HS-27A (cell line): Measurements from ENCODE around the gene ABHD17B.
A peak's percentile ranks its signal among the peaks of the same experiment; 100 is the strongest.
"Not testable (repeated sequence)": the region's sequence is repeated elsewhere in the genome, so short reads cannot be mapped to it uniquely, and the experiment has no call there.

ENCODE experiments used
- DNase-seq: peaks from one replicate; pipeline ENCODE4 v3.0.0-alpha.2; 2012; ENCODE audit warnings: low read depth, missing footprints

Gene ABHD17B

DNA sequence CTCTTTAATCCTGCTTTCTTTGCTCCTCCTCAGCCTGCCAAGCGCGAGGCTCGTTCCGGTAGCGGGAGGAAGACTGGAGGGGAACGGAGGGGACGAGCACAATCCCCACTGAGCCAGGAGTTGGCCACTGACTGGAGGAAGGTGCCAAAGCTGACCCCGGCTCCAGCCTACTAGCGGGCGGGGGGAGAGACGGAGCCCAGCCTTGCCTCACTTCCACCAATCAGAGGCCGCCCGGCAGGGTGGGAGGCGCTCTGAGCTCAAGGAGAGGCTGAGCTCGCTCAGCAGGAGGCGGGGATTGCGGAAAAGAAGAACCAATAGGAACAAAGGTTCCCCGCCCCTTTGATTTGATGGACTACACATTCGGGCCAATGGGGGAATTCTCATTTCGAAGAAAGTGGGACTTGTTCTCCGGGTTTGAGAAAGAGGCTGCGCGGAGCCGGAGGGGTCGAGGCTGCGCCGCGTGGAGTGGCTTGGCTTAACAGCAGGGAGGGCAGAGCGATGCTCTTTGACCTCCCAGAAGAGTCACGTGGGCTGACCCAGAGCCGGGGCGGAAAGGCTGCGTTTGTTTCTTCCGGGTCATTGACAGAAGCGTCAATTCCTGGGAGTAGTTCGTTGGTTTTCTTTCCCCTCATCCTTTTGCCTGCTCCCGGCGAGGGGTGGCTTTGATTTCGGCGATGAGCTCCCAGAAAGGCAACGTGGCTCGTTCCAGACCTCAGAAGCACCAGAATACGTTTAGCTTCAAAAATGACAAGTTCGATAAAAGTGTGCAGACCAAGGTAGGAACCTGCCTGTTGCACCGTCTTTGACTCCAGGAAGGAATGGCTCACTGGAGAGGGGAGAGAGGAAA is at the start of gene ABHD17B, which contains the start of gene C9orf85:
ABHD17B (minus strand) TSS at position 133 of the 847 bp plus-strand sequence. CDS start 36,113 bp downstream, outside the sequence.
C9orf85 (plus strand) TSS at position 579 of the 847 bp plus-strand sequence; CDS start at position 675, 96 bp downstream.
- DNase-seq: peak; percentile 91

DNA sequence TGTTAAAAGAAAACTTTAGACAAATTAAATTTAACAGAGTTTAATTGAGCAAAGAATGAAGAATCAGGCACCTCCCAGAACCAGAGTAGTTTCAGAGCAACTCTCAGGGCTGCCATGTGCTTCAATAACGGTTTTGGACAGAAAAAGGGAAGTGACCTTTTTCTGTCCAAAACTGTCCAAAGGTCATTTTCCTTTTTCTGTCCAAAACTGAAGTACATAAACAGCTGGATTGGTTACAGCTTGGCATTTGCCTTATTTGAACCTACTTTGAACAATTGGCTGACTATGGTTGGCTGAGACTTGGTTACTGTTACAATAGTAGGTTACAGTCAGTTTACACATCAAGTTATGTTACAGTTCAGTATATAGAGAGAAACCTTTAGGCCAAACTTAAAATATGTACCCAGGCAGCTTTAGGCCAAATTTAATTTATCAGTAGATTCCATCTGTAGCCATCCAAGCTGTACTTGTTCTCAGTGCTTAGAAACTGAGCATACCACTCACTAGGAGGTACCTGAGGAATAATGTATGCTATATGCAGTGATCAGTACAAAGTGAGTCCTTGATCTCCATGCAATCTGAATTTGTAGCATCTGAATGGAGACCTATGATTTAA is 44.4 kb upstream of the ABHD17B start:
- no peak for DNase-seq

DNA sequence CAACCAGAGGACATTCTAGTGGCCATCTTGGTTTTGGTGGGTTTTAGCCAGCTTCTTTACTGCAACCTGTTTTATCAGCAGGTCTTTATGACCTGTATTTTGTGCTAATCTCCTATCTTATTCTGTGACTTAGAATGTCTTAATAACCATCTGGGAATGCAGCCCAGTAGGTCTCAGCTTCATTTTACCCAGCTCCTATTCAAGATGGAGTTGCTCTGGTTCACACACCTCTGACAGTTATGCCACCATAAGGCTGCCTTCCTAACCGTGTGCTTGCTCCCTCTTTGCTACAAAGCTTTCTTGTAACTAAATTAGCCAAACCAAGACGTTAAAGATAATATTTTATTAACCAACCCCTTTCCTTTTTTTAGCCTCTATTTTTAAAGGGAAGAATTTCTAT is 43.7 kb upstream of the ABHD17B start:
- not testable (repeated sequence) for DNase-seq

DNA sequence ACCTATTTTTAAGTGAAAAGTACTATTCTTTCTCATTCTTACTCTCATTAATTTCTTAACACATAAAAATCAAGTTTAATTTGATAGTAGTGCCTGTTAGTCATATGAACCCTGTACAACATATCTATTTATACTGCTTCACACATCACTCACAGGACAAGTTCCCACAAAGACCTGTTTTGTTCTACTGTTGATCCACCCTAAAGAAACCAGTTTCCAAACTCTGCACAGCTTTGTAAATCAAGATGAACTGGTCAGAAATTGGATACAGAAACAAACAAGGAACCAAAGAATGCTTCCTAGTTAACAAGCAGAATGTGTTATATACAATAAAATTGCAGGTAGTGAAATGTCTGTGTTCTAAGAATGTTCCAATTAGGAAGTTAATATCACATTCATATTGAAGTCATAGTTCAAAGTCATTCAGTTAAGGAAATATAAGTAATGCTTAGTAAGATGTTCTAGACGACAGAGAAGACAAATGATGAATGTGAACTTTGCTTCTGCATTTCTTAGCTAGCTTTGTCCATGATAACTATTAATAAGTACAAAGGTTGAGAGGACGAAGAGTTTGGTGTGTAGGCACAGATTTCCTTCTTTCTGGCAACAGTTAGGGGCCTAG is 33.9 kb upstream of the ABHD17B start:
- no peak for DNase-seq

DNA sequence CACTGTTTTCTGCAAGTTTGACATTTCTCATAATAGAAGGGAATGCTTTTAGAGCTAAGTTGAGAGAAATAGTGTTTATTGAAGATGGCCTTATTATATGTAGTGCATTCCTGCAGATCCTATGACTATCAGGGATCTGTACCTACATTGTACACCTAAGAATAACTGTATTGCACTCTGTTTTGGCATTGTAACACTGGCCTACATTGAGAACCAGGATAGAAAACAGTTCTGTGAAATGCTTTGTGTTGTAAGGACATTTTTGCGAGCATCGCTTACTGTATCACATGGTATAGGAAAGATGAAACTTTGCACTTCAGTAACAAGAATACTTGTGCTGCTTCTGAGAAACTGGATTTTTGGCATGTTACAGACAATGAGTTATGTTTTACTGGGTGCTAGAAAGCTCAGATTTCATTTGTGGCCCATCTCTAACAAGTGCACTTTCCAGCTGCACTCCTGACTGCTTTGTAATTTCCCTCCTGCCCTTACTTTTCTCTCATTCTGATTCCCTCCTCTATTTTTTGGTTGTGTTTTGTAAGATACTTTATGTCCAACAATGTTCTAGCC is 31.1 kb upstream of the ABHD17B start:
- DNase-seq: no peak

DNA sequence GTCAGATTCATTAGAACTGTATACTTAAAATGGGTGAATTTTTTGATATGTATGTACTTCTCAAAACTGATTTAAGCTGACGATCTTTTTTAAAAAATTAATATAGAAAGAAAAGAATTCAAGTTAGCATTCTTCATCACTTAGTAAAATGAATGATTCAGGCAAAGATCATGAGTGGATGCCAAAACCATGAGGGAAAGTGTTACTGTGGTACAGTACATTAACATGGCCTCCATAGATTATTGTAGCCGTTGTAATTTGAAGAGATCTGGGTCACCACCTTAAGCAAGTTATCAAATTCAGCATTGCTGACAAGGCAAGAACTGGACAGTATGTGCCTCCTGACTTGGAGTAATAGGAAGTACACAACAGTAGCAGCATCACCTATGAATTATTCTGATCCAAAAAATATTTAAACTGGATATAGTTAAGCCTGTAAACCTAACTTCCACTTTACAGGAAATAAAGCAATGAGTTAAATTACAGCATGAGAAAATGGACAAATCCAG is 30.1 kb upstream of the ABHD17B start:
- DNase-seq: no peak

DNA sequence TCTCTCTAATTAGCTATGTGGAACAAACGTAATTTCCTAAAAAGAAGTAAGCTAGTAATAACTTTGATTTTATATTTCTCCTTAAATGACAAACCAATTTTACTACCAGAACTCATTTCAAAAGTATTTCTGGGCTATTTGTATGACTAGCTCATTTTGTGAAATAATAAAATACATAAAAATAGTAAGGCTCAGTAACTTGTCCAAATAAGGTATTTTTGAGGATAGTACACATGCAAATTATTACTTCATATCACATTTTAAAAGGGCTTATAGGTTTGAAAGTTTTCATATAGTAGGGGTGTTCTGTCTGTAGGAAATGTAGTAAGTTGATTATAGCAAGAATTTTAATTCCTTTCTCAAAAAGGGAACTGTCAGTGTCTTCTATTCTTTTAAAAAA is 26.9 kb upstream of the ABHD17B start:
- DNase-seq: no peak

DNA sequence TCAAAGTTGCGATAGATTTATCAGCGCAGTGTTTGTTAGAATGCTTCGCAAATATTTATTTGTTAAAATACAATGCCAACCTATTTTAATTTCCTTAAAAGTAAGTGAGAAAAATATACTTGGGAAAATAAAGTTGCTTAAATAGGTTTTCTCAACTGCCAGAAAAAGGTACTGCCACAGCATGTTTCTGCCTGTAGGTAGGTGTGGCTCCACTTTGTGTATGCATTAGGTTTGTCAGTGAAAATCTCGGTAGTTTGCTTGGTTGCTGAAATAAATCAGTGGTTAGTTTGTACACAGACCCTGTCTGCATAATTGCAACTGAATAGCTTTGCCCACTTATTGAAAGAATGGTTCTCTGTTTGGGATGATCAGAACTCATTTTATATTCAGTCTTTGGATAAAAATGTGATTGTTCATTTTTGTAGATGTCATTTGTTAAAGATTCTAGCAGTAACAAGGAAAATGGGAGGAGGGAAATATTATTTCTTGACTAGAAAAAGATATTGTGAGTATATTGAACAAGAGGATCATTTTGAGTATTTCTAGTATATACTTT is 26.2 kb upstream of the ABHD17B start:
- no peak for DNase-seq

DNA sequence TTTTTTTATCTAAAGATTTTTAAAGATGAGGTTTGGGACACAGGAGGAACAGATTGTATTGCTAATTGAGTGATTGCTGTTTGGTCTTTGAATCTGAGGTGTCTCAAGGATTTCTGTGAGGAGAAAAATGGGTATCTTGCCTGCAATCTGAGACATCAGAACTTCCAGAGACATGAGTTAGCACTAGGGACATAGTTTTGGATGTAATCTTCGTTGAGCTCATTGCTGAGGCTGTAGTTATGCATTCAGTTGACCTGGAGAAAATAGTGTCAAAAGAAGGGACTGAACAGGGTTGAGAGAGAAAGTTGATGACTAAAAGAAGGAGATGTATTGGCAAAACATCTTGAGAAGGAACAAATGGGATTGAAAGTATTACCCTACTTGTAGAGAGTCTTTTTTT is 25.1 kb upstream of the ABHD17B start:
- no peak for DNase-seq

DNA sequence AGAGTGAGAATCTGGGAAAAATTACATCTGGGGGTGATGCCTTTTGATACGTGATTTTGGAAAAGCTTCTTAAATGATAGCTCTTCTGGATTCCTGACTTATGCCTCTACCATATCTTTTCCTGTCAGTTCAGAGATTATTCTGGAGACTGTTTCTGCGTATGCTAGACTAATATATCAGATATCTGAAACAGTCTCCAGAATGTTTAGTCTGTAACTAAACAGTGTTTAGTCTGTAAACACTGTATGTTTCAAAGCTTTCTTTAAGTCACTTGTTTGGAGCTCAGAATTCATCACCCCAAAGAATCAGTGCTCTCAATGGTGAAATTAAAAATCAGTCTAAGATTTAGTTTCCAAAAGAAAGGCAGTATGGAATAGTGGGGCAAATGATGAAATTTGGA is 20.2 kb upstream of the ABHD17B start:
- DNase-seq: no peak

DNA sequence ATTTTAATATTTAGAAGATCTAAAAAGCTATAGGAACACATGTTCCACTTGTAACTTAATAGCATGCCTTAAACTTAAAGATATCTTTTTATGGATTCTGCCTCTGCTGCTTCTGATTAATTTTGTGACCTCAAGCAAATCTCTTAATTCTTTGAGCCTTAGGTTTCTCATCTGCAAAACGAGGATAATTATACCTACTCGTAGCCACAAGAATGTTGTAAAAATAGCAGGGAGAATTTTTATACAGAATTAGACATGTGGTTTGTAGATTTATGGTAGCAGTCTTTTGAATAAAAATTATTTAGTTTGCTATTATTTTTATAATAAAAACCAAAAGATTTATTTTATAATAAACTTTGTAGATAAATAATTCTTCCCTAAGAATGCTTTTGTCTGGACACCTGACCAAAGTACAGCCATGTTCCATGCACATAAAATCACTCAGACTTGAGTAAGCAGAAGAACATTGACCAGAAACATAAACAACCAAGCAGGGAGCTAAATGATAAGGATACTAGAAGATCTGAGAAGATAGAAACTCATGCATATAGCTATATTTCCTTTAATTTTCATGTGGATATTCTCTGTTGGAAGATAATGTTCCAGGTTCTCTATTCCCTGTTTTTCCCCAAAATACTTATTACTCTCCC is 18.9 kb upstream of the ABHD17B start:
- no peak for DNase-seq

DNA sequence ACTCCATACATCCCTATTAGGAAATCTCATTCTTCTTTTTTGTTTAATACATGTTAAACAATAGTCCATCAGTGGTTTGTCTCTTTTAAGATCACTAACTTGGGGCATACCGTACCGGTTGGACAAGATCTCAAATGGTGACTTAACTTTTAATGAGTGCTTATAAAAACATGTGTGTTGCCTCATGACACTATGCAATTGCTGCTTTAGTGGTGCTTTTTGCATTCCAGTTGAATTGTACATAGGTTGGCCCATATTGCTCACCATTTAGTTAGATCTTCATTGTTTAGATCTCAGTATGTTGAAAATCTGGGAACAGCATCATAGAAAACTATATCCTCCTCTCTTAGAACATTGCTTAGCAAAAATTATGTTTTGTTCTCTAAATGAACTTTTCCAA is 18.2 kb upstream of the ABHD17B start:
- DNase-seq: no peak

DNA sequence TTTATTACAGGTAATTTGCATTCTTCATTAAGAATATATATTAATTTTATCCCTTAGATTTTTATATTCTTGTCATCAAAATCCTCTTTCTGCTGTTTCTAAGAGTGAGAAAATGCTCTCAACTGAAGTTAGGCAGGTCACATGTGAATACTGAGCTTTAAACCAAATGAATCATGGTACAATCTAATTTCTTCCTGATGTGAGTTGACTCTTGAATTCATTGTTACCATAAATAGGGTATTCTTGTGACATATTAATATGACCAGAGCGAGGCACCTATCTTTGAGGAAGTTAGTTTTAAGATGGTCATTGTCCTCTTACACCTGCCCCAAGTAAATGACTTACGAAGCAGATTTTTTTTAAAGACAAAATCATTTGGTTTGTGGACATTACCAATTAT is 17.8 kb upstream of the ABHD17B start:
- no peak for DNase-seq

DNA sequence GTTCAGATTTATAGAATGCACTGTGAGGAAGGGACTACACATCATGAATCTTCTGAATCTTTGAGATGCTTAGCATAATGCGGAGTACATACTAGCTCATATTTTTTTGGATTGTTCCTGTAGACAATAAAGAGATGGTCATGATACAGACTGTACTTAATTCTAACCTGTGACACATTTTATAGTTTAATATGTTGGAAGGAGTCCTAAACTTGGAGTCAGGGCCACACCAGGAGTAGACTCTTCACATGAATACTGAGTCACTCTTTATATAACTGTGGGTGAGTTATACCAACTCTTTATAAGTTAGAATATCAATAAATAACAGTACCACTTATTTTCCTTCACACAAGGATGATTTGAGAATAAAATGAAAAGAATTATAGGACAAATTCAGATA is 17.4 kb upstream of the ABHD17B start:
- no peak for DNase-seq

DNA sequence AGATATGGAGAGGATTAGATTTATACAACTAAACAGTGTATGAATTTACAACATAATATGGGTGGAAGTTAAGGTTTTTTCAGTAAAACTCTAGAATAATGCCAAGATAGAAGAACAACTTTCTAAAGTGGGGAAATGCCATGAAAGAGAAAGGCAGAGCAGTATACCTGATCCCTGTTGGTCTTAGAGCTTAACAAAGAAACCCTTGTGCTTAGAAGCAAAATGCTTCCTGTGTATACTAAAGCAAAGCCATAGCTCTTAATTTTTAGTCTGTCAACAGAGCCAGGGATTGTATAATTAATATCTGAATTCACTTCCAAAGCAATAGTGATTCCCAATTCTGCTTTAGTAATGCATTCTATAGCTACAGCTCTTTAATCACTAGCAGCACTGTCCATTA is 14.8 kb upstream of the ABHD17B start:
- no peak for DNase-seq

DNA sequence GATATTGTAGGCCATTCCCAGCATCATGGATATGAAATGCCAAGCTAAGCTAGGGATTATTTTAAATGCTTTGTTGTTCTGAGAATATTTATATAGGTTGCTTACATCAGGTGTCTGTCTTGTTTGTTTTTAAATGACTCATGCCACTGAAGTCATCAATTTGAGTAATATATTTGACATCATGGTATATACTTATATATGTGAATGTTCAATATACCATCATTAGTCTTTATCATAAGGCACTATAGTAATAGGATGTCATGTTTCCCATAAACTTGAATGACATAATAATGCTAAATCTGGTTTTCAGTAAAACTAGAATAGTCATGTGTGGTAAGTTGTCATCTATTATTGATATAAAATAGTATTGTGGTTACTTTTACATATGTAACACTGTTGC is 13.6 kb upstream of the ABHD17B start:
- DNase-seq: no peak

DNA sequence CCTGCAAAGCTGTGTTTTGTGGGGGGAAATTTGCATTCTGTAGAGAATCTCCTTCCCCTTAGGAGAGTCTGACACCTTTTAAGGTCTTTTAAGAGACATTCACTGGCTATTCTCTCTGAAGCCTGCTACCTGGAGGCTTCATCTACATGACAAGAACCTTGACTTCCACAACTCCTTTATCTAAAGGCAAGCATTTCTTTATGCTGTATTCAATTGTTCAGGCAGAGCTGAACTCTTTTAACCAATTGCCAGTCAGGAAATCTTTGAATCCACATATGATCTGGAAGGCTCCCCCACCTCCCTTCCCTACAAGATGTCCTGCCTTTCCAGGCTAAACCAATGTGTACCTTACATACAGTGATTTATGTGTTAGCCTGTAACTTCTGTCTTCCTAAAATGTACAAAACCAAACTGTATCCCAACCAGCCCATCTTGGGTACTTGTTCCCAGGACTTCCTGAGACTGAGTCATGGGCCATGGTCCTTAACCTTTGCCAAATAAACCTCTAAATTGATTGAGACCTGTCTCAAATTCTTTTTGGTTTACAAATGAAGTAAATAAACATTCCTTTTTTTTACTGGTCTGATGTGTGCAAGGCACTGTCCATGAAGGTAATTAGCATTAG is 10.3 kb upstream of the ABHD17B start:
- DNase-seq: no peak

DNA sequence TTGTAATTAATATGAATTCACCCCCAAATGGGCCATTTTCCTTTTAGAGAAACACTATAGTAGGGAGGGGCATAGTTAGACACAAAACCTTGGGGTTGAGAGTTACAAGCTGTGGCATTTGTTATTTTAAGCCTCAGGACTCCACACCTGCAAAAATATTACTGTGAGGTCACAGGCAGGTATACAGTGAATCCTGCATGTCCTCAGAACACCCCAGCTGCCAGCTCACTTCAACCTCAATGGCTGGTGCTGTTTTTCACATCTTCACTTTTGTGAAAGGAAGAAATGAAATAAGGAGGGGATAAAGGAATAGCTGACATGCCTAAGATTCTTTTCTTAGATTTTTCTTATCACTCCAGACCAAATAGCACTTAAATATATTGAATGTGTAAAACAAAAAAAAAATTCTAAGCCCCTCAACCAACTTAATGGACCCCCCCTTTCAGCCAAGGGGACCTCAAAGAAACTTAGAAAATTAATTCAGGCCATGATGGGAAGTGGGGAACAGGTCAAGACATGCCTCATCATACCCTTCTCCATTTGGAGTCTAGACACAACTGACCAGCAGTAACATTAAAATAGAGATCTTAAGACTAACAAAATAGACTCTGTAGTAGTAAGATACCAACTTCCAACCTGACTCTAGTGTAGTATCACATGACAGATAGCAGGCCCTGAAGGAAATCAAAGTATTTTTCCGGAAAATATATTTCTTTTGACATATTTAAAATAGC is 9.6 kb upstream of the ABHD17B start:
- DNase-seq: no peak

DNA sequence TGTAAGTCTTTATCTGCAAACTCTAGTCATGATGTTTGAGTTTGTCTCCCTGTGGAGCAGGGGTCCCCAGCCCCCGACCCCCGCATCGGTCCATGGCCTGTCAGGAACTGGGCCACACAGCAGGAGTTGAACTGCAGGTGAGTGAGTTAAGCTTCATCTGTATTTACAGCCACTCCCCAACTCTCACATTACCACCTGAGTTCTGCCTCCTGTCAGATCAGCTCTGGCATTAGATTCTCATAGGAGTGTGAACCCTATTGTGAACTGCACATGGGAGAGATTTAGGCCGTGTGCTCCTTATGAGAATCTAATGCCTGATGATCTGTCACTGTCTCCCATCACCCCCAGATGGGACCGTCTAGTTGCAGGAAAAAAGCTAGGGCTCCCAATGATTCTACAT is 7.4 kb upstream of the ABHD17B start:
- DNase-seq: no peak

DNA sequence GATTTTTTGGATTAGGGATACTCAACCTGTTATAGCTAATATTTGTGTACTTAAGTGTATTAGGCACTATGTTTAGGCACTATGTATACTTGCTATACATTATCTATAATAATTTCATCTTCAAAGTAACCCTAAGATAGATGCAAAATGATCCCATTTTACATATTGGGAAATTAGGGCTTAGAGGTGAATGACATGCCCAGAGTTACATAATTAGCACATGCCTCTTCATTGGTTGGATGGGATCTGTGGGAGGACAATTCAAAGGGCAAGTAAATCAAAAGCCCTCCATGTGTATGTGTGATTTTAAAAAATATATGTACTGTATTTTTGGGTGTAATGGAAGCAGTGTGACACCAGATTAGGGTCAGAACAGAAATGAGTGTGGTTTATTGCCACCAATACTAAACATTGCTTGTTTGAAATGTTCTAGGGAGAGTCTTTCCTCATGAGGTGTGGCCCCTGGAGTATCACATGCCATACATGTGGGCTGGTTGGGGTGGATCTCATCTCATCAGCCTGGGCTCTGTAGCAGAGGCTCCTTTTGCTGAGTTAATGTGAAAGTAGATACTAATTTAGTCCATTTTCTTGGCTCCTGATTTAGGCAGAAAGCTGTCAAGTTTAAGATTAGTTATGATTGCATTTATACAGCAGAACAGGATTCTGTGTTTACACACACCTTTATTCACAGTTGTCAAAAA is 6.0 kb upstream of the ABHD17B start:
- no peak for DNase-seq
